22Rv1 (cell line): Measurements from ENCODE around the gene DIP2C.

Source experiments
- CTCF ChIP-seq: fragments of 450-650 bp; IDR thresholded peaks from 2 replicates; pipeline ENCODE4 v1.5.1; 2017; ENCODE audit warnings: mild to moderate bottlenecking
- ZFX ChIP-seq: fragments of 450-650 bp; IDR thresholded peaks from 2 replicates; pipeline ENCODE4 v1.6.1; 2017; ENCODE audit warnings: antibody characterized with exemption, borderline replicate concordance

- no peak for TF ChIP-seq CTCF
- TF ChIP-seq ZFX, result no peak
These were observed 48.8 kb downstream of the DIP2C start for GRCh38 chr10:640673-641045.
